22Rv1 (cell line): Measurements from ENCODE around the gene LMO4.

Experiments used
- H3K27ac ChIP-seq: fragments of 450-650 bp; 2 replicates; pipeline ENCODE4 v1.5.1; 2017
- CTCF ChIP-seq: fragments of 450-650 bp; IDR thresholded peaks from 2 replicates; pipeline ENCODE4 v1.5.1; 2017; ENCODE audit warnings: mild to moderate bottlenecking
- ZFX ChIP-seq: fragments of 450-650 bp; IDR thresholded peaks from 2 replicates; pipeline ENCODE4 v1.6.1; 2017; ENCODE audit warnings: antibody characterized with exemption, borderline replicate concordance

The LMO4 gene

GRCh38 chr1:87389011-87389410 is 60.3 kb downstream of the LMO4 start:
- no peak for TF ChIP-seq ZFX
- TF ChIP-seq CTCF: no peak
- no peak overlapping the region for H3K27ac ChIP-seq

- H3K27ac ChIP-seq: no peak overlapping the region
- TF ChIP-seq ZFX: no peak
- TF ChIP-seq CTCF: no peak
These were observed 60.9 kb downstream of the LMO4 start for GRCh38 chr1:87389546-87389945.

GRCh38 chr1:87392248-87393192 is 63.8 kb downstream of the LMO4 start:
- no peak overlapping the region for H3K27ac ChIP-seq
- TF ChIP-seq ZFX (no peak), CTCF (no peak)

GRCh38 chr1:87393445-87394085 is 64.9 kb downstream of the LMO4 start:
- TF ChIP-seq CTCF (no peak), ZFX (no peak)
- H3K27ac ChIP-seq: no peak overlapping the region

GRCh38 chr1:87394513-87394912 is 65.8 kb downstream of the LMO4 start:
- TF ChIP-seq CTCF (no peak), ZFX (no peak)
- H3K27ac ChIP-seq: no peak overlapping the region

DNA sequence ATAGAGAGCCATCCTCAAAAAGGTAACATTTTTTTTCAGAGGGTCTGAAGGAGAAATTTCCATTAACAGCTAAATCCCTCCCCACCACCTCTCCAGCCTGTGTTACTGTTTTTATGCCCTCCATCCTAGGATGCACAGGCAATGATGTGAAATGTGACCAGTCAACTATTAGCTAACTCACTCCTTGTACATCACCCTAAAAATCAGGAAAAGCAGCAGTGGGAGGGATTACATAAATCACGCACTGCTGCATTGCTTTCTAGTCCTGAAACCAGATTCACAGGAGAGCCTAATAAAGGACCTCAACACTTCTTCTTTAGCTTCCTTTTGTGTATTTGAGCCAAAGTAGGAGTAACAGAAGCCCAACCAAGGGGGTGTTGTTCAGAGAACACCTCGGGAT is 66.3 kb downstream of the LMO4 start:
- no peak for TF ChIP-seq ZFX
- TF ChIP-seq CTCF: no peak
- H3K27ac ChIP-seq: no peak overlapping the region
